ENCODE results near the gene ITFG1.

Gene ITFG1

DNA sequence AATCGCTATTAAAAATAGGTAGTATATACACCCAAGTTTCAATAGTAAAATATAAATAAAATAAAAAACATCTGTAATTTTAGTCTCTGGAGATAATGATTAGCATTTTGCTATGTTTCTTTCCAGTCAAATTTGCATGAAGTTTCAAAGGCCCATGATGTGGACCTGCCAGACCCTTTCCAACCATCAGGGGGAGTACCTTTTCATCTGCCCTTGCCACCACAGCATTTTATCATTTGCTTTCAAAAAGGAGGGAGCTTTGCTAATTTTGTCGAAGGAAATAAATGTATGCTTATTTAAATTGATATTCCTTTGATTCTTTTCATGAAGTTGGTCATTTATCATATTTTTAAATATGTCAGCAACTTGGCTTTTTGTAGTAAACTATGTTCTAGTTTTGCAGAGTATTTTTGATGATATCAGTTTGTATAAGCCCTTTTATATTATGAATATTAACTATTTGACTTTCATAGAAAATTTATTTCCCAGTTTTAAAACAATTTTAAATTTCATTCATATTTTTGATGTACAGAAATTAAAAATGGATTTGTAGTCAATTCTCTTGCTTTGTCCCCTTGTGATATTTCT, 201.9 kb downstream of the ITFG1 start:
- TF ChIP-seq, protein P1, sequence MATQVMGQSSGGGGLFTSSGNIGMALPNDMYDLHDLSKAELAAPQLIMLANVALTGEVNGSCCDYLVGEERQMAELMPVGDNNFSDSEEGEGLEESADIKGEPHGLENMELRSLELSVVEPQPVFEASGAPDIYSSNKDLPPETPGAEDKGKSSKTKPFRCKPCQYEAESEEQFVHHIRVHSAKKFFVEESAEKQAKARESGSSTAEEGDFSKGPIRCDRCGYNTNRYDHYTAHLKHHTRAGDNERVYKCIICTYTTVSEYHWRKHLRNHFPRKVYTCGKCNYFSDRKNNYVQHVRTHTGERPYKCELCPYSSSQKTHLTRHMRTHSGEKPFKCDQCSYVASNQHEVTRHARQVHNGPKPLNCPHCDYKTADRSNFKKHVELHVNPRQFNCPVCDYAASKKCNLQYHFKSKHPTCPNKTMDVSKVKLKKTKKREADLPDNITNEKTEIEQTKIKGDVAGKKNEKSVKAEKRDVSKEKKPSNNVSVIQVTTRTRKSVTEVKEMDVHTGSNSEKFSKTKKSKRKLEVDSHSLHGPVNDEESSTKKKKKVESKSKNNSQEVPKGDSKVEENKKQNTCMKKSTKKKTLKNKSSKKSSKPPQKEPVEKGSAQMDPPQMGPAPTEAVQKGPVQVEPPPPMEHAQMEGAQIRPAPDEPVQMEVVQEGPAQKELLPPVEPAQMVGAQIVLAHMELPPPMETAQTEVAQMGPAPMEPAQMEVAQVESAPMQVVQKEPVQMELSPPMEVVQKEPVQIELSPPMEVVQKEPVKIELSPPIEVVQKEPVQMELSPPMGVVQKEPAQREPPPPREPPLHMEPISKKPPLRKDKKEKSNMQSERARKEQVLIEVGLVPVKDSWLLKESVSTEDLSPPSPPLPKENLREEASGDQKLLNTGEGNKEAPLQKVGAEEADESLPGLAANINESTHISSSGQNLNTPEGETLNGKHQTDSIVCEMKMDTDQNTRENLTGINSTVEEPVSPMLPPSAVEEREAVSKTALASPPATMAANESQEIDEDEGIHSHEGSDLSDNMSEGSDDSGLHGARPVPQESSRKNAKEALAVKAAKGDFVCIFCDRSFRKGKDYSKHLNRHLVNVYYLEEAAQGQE (IDR thresholded peaks at IDR 0.05; ENCODE audit: insufficient read depth in 1 of 2, low read depth in 2 of 2, low read length in 2 of 2): no peak
- no peak for TF ChIP-seq FOXP2 (optimal IDR thresholded peaks at IDR 0.05; ENCODE audit: borderline replicate concordance, extremely low read depth, extremely low read length, insufficient read depth)
- TF ChIP-seq POLR2AphosphoS5 (IDR thresholded peaks at IDR 0.05; ENCODE audit: low read depth, low read length): no peak
- TF ChIP-seq TAF1 (IDR thresholded peaks at IDR 0.05; ENCODE audit: borderline replicate concordance, insufficient read depth, low read length): no peak
- TF ChIP-seq SIN3A (IDR thresholded peaks at IDR 0.05; ENCODE audit: borderline replicate concordance, insufficient read depth, low read length): no peak

DNA sequence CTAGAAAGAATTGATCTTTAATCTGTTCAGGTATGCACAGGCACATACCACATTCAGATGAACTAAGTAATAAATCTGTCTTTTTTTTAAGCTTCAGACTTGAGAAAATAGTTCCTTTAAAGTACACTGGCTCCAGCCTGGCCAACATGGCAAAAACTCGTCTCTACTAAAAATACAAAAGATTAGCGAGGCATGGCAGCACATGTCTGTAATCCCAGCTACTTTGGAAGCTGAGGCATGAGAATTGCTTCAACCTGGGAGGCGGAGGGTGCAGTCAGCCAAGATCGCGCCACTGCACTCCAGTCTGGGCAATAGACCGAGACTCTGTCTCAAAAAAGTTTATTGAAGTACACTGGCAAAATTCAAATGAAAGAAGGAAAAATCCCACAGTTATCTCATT, 206.1 kb downstream of the ITFG1 start:
- no peak for TF ChIP-seq FOXP2 (optimal IDR thresholded peaks at IDR 0.05; ENCODE audit: borderline replicate concordance, extremely low read depth, extremely low read length, insufficient read depth)
- TF ChIP-seq TAF1 (IDR thresholded peaks at IDR 0.05; ENCODE audit: borderline replicate concordance, insufficient read depth, low read length): no peak
- TF ChIP-seq, protein P1 (IDR thresholded peaks at IDR 0.05; ENCODE audit: insufficient read depth in 1 of 2, low read depth in 2 of 2, low read length in 2 of 2): no peak
- no peak for TF ChIP-seq POLR2AphosphoS5 (IDR thresholded peaks at IDR 0.05; ENCODE audit: low read depth, low read length)
- TF ChIP-seq SIN3A (IDR thresholded peaks at IDR 0.05; ENCODE audit: borderline replicate concordance, insufficient read depth, low read length): no peak

DNA sequence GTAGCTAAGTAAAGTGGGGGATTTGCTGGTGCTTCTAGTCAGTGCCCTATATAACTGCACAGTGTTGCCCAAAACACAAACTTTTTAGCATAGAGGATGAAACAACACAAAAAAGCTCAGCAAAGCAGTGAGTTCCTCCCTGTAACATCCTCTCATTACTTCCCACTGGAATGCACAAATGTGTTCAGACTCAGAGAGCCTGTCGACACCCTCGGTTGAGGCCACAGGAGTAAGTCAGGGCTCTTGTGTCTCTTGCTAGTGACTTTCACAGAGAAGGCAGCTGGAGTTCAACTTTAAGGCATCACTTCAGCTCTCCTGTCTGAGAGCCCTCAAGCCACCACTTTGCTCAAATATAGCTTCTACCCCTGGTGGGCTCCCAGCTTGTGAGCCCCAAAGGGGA, 209.9 kb downstream of the ITFG1 start:
- TF ChIP-seq FOXP2 (optimal IDR thresholded peaks at IDR 0.05; ENCODE audit: borderline replicate concordance, extremely low read depth, extremely low read length, insufficient read depth): no peak
- TF ChIP-seq, protein P1 (IDR thresholded peaks at IDR 0.05; ENCODE audit: insufficient read depth in 1 of 2, low read depth in 2 of 2, low read length in 2 of 2): no peak
- no peak for TF ChIP-seq TAF1 (IDR thresholded peaks at IDR 0.05; ENCODE audit: borderline replicate concordance, insufficient read depth, low read length)
- TF ChIP-seq SIN3A (IDR thresholded peaks at IDR 0.05; ENCODE audit: borderline replicate concordance, insufficient read depth, low read length): no peak
- TF ChIP-seq POLR2AphosphoS5 (IDR thresholded peaks at IDR 0.05; ENCODE audit: low read depth, low read length): no peak

DNA sequence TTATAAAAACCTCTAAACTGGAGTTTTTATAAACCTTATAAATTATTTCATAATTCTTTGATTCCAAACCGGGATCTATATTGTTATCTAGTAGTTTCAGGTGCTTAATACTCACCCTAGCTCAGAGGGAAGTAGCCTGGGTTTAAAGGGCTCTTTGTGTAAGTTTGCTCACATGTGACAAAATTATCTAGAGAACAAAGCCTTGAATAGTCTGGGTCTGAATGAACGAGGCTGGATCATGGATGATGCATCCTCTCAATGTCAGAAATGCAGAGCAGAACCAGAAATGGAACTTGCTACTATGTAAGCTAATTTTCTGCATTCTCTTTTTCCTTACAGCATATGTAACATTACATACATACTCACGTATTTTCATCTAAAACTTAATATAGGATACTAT, 213.2 kb downstream of the ITFG1 start:
- TF ChIP-seq POLR2AphosphoS5 (IDR thresholded peaks at IDR 0.05; ENCODE audit: low read depth, low read length) (no peak), TAF1 (IDR thresholded peaks at IDR 0.05; ENCODE audit: borderline replicate concordance, insufficient read depth, low read length) (no peak), FOXP2 (optimal IDR thresholded peaks at IDR 0.05; ENCODE audit: borderline replicate concordance, extremely low read depth, extremely low read length, insufficient read depth) (no peak), SIN3A (IDR thresholded peaks at IDR 0.05; ENCODE audit: borderline replicate concordance, insufficient read depth, low read length) (no peak)
- TF ChIP-seq, protein P1 (IDR thresholded peaks at IDR 0.05; ENCODE audit: insufficient read depth in 1 of 2, low read depth in 2 of 2, low read length in 2 of 2): no peak
